Thyroid gland (tissue), 4 donors: ENCODE results near the gene GPS1.

Experiments used
- CTCF ChIP-seq, 6 experiments: fragments of 200-600 bp in 3 of 6; fragments of 450-650 bp in 3 of 6; sonication (generic) in 3 of 6; IDR thresholded peaks; one replicate each; pipeline ENCODE4 v1.5.1; 2016 to 2019; ENCODE audit warnings: antibody characterized with exemption in 6 of 6, mild to moderate bottlenecking in 2 of 6, inconsistent platforms in 1 of 6, moderate library complexity in 1 of 6
- POLR2A ChIP-seq, 2 donors: fragments of 450-650 bp; IDR thresholded peaks; one replicate each; pipeline ENCODE4 v1.6.1; 2017; ENCODE audit warnings: antibody characterized with exemption in 2 of 2, mild to moderate bottlenecking in 2 of 2, moderate library complexity in 1 of 2

GRCh38 chr17:82092995-82093751 is 41.5 kb downstream of the GPS1 start:
- TF ChIP-seq CTCF (IDR thresholded peaks at IDR 0.05): no peak
- no peak for TF ChIP-seq POLR2A (IDR thresholded peaks at IDR 0.05)
